SK-N-SH (cell line): Measurements from ENCODE around the gene SEMA3D. TPM values are rescaled to one million over a fixed set of nuclear protein-coding genes. Genes with fewer than 3 reads are reported as not detected.

Experiments used
- CTCF ChIA-PET: fragments of 300-600, 350-600 bp; formaldehyde crosslinking; extraction: SDS; loops from one replicate; lab custom pipeline; 2021; lab: Yijun Ruan, JAX
- POLR2A ChIA-PET: fragments of 350-600 bp; sonication (Branson Sonifier 250); formaldehyde crosslinking; extraction: SDS; loops from one replicate; lab custom pipeline; 2020; ENCODE audit warnings: antibody characterized with exemption, inconsistent platforms; lab: Yijun Ruan, JAX
- DNase-seq: peaks from one replicate; pipeline ENCODE4 v3.0.0; 2012
- H2AFZ ChIP-seq: fragments of 200-600 bp; sonication (generic); 2 replicates; pipeline ENCODE4 v1.8.1; 2016; ENCODE audit warnings: antibody characterized with exemption, mild to moderate bottlenecking, low read depth
- H3F3A ChIP-seq: fragments of 200-600 bp; sonication (generic); replicated peaks from 2 replicates; pipeline ENCODE3; 2016; ENCODE audit warnings: antibody characterized with exemption, mild to moderate bottlenecking; ENCODE audit not compliant: insufficient read depth
- H3K27ac ChIP-seq, 2 experiments: fragments of 200-500 bp in 1 of 2; fragments of 200-600 bp in 1 of 2; sonication (Bioruptor generic) in 1 of 2; sonication (generic), shearing (Covaris generic) in 1 of 2; 2 replicates each; pipeline versions ENCODE4 v1.5.1 to v1.6.1; 2014 to 2016; ENCODE audit warnings: low read depth in 2 of 2, inconsistent platforms in 1 of 2, low read length in 1 of 2, mild to moderate bottlenecking in 1 of 2, mixed read lengths in 1 of 2
- H3K27me3 ChIP-seq: fragments of 200-600 bp; sonication (generic), shearing (Covaris generic); 2 replicates; pipeline ENCODE4 v1.6.1; 2016; ENCODE audit warnings: mixed run types; ENCODE audit not compliant: insufficient read depth
- H3K36me3 ChIP-seq, 2 experiments: fragments of 200-500 bp in 1 of 2; fragments of 200-600 bp in 1 of 2; sonication (Bioruptor generic) in 1 of 2; sonication (generic) in 1 of 2; replicated peaks in 1 of 2; 2 replicates each; pipeline versions ENCODE3 to v1.5.1; 2014 to 2016; ENCODE audit warnings: low read length in 1 of 2, mild to moderate bottlenecking in 1 of 2; ENCODE audit not compliant: insufficient read depth in 2 of 2, control insufficient read depth in 1 of 2
- H3K4me1 ChIP-seq, 2 experiments: fragments of 200-500 bp in 1 of 2; fragments of 200-600 bp in 1 of 2; sonication (Bioruptor generic) in 1 of 2; sonication (generic), shearing (Covaris generic) in 1 of 2; 2 replicates each; pipeline versions ENCODE4 v1.5.1 to v1.6.1; 2014 to 2016; ENCODE audit warnings: low read depth in 1 of 2, low read length in 1 of 2, mixed run types in 1 of 2; ENCODE audit not compliant: insufficient read depth in 2 of 2, control insufficient read depth in 1 of 2
- H3K4me2 ChIP-seq: fragments of 200-600 bp; sonication (generic), shearing (Covaris generic); 2 replicates; pipeline ENCODE4 v1.6.1; 2017; ENCODE audit warnings: mixed run types
- H3K4me3 ChIP-seq, 2 experiments: fragments of 200-500 bp in 1 of 2; fragments of 200-600 bp in 1 of 2; sonication (Bioruptor generic) in 1 of 2; sonication (generic), shearing (Covaris generic) in 1 of 2; 2 replicates each; pipeline versions ENCODE4 v1.5.1 to v1.8.1; 2014 to 2016; ENCODE audit warnings: low read depth in 2 of 2, inconsistent platforms in 1 of 2, low read length in 1 of 2, mild to moderate bottlenecking in 1 of 2, mixed read lengths in 1 of 2, moderate library complexity in 1 of 2
- H3K79me2 ChIP-seq: fragments of 200-600 bp; sonication (generic); 2 replicates; pipeline ENCODE4 v1.8.1; 2017; ENCODE audit warnings: mild to moderate bottlenecking; ENCODE audit not compliant: insufficient read depth
- H3K9ac ChIP-seq: fragments of 200-600 bp; sonication (generic); 2 replicates; pipeline ENCODE4 v1.6.1; 2017; ENCODE audit warnings: mixed run types
- H3K9me2 ChIP-seq: fragments of 200-600 bp; sonication (generic); 2 replicates; pipeline ENCODE4 v1.6.1; 2017; ENCODE audit warnings: mixed run types
- H3K9me3 ChIP-seq: fragments of 200-600 bp; sonication (generic); 2 replicates; pipeline ENCODE4 v1.6.1; 2017; ENCODE audit warnings: mixed run types, mild to moderate bottlenecking, moderate library complexity
- H4K20me1 ChIP-seq: fragments of 200-600 bp; sonication (generic); 2 replicates; pipeline ENCODE4 v1.6.1; 2017; ENCODE audit warnings: mild to moderate bottlenecking, mixed run types; ENCODE audit not compliant: insufficient read depth
- EP300 ChIP-seq, 2 experiments: IDR thresholded peaks; 2 replicates each; pipeline versions ENCODE4 v1.4.0 to v1.6.1; 2012; ENCODE audit warnings: borderline replicate concordance in 1 of 2, low read depth in 1 of 2, low read length in 1 of 2
- FOSL2 ChIP-seq: IDR thresholded peaks from 2 replicates; pipeline ENCODE4 v1.4.0; 2012; ENCODE audit warnings: low read depth, mild to moderate bottlenecking, moderate library complexity, borderline replicate concordance
- FOXM1 ChIP-seq: IDR thresholded peaks from 2 replicates; pipeline ENCODE4 v1.4.0; 2012; ENCODE audit warnings: low read depth, mild to moderate bottlenecking
- GATA2 ChIP-seq: sonication (generic); formaldehyde crosslinking; IDR thresholded peaks from 2 replicates; pipeline ENCODE4 v1.5.0; 2020; ENCODE audit warnings: mild to moderate bottlenecking, missing genetic modification reagents
- JUND ChIP-seq: IDR thresholded peaks from 2 replicates; pipeline ENCODE4 v1.4.0; 2012
- NFIC ChIP-seq: IDR thresholded peaks from 2 replicates; pipeline ENCODE4 v1.4.0; 2012; ENCODE audit warnings: borderline replicate concordance
- POLR2AphosphoS5 ChIP-seq: IDR thresholded peaks from 2 replicates; pipeline ENCODE4 v1.6.1; 2012; ENCODE audit warnings: low read depth, low read length
- RCOR1 ChIP-seq: fragments of 150-350 bp; IDR thresholded peaks from 2 replicates; pipeline ENCODE4 v1.6.1; 2017; ENCODE audit warnings: antibody characterized with exemption, low read length
- RFX5 ChIP-seq: IDR thresholded peaks from 2 replicates; pipeline ENCODE4 v1.6.1; 2012; ENCODE audit warnings: mild to moderate bottlenecking, improper control_type of control experiment, low read length
- RXRA ChIP-seq: IDR thresholded peaks from 2 replicates; pipeline ENCODE4 v1.4.0; 2012; ENCODE audit warnings: low read depth, mild to moderate bottlenecking, borderline replicate concordance
- SMC3 ChIP-seq: IDR thresholded peaks from 2 replicates; pipeline ENCODE4 v1.6.1; 2012; ENCODE audit warnings: low read depth, low read length, improper control_type of control experiment
- TAF1 ChIP-seq: IDR thresholded peaks from 2 replicates; pipeline ENCODE4 v1.6.1; 2012; ENCODE audit warnings: low read depth, mild to moderate bottlenecking, low read length, moderate library complexity, borderline replicate concordance
- TCF12 ChIP-seq: IDR thresholded peaks from 2 replicates; pipeline ENCODE4 v1.4.0; 2012
- TEAD4 ChIP-seq: IDR thresholded peaks from 2 replicates; pipeline ENCODE4 v1.4.0; 2012; ENCODE audit warnings: mild to moderate bottlenecking, borderline replicate concordance; ENCODE audit not compliant: insufficient read depth
- YY1 ChIP-seq: IDR thresholded peaks from 2 replicates; pipeline ENCODE4 v1.4.0; 2012; ENCODE audit warnings: low read depth, mild to moderate bottlenecking
- WGBS: methylation state at CpG from one replicate; pipeline ENCODE4 v1.1.6; 2017; ENCODE audit warnings: low lambda C conversion rate; 5-methylcytosine and 5-hydroxymethylcytosine counted together
- polyA plus RNA-seq, 3 experiments: library from polyadenylated mRNA; depleted of rRNA; stranded (reverse); fragments of >200 nt; gene quantifications; 2 replicates each; pipeline ENCODE4 v1.2.3, GENCODE V29; 2012
- TF ChIP-seq, protein P1 (sequence below): IDR thresholded peaks from 2 replicates; pipeline ENCODE4; 2012
- TF ChIP-seq, protein P2 (sequence below): IDR thresholded peaks from 2 replicates; pipeline ENCODE4 v1.4.0; 2012; ENCODE audit warnings: low read depth, borderline replicate concordance

Gene SEMA3D
- polyA plus RNA-seq, 1 of the 3 experiments (the other 2 are of a cell fraction) = 30.1 TPM

DNA sequence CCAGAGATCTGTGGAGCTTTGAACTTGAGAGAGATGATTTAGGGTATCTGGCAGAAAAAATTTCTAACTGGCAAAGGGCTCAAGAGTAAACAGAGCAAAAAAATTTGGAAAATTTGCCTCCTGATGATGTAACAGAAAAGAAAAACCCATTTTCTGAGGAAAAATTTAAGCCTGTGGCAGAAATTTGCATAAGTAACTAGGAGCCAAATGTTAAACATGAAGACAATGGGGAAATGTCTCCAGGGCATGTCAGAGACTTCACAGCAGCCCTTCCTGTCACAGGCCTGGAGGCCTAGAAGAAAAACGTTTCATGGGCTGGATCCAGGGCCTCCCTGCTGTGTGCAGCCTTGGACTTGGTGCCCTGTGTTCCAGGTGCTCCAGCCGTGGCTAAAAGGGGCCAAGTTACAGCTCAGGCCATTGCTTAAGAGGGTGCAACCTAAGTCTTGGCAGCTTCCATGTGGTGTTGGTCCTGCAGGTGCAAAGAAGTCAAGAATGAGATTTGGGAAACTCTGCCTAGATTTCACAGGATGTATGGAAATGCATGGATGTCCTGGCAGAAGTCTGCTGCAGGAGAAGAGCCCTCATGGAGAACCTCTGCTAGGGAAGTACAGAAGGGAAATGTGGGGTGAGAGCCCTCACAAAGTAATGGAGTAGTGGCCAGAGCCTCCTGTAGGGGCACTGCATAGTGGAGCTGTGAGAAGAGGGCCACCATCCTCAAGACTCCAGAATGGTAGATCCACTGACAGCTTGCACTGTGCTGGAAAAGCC, 8.1 kb downstream of the SEMA3D start:
- no peaks in the 10 kb centered on the region for H3K9me2 ChIP-seq
- no peaks in the 10 kb centered on the region for H4K20me1 ChIP-seq
- H3K4me1 ChIP-seq = peaks cover 0 to 2% of the 10 kb centered on the region in 2 experiments; a peak in 1 of 4 replicates
- no peak overlapping the region for H3K4me3 ChIP-seq
- TF ChIP-seq FOXM1 (no peak), RXRA (no peak), TAF1 (no peak), GATA2 (CRISPR knock-in tag) (no peak), RFX5 (no peak), SMC3 (no peak)
- ChIA-PET POLR2A (no interaction called here), CTCF (interaction anchor here (0.7 to 1.2 kb wide), 2 partner anchors 138 to 376 kb away, joined by 3 read pairs; no protein-coding TSS in a partner anchor)
- DNase-seq = no peak
- 0 out of 2 replicates have a peak, but pooled peaks cover 3% of the 10 kb centered on the region for H3K79me2 ChIP-seq
- peaks cover 5% of the 10 kb centered on the region in 2 experiments for H3K36me3 ChIP-seq
- peaks cover 18% of the 10 kb centered on the region for H3F3A ChIP-seq
- no peaks in the 10 kb centered on the region; the same call in 1 of the 2 replicates for H3K9me3 ChIP-seq
- no peak overlapping the region for H3K4me2 ChIP-seq
- H3K9ac ChIP-seq = no peak overlapping the region
- no peak overlapping the region for H3K27ac ChIP-seq
- no peak overlapping the region for H2AFZ ChIP-seq
- no peaks in the 10 kb centered on the region for H3K27me3 ChIP-seq
- WGBS = 63% methylated on average over 2 of the region's 2 CpGs

DNA sequence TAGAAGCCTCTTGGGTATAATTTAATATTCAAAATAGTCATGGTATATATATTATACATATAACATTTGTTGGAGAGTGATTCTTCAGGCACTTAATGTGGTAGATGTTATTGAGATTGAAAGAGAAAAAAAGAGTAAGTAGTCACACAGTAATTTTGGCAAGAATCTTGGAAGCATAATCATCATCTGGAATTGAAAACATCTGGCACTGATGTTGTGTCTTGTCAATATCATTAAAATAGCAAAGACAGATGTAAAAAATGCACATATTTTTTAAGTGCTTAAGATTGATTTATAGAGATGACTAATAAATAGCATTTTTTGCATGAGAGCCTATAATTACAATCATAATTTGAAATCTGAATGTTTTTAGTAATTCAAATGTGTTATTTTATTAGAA, 9.5 kb downstream of the SEMA3D start:
- Histone ChIP-seq H3K4me1 (peaks cover 0 to 12% of the 10 kb centered on the region in 2 experiments; a peak in 2 of 4 replicates), H3K9me2 (no peaks in the 10 kb centered on the region), H3K36me3 (peaks cover 0 to 5% of the 10 kb centered on the region in 2 experiments), H3K9me3 (no peaks in the 10 kb centered on the region; the same call in 1 of the 2 replicates), H4K20me1 (no peaks in the 10 kb centered on the region), H2AFZ (no peak overlapping the region), H3K4me3 (no peak overlapping the region), H3K9ac (no peak overlapping the region), H3K4me2 (no peak overlapping the region), H3F3A (peaks cover 27% of the 10 kb centered on the region), H3K79me2 (no peaks in the 10 kb centered on the region), H3K27ac (no peak overlapping the region), H3K27me3 (no peaks in the 10 kb centered on the region)
- DNase-seq = no peak
- ChIA-PET POLR2A (no interaction called here), CTCF (interaction anchor here (0.6 kb wide), 1 partner anchor 10 kb away, joined by 4 read pairs; no protein-coding TSS in a partner anchor)
- TF ChIP-seq YY1 (no peak), TCF12 (peak; percentile 95), TEAD4 (peak; percentile 60; the same call in 1 of the 2 replicates), EP300 (IDR thresholded peaks at IDR 0.05; ENCODE audit: borderline replicate concordance in 1 of 2, low read depth in 1 of 2, low read length in 1 of 2) (peak in 1 of 2 experiments; percentile 83; a peak in 2 of 4 replicates), POLR2AphosphoS5 (0 out of 2 replicates have a peak, but pooled peaks have one; percentile 23), NFIC (peak; percentile 76), FOXM1 (0 out of 2 replicates have a peak, but pooled peaks have one; percentile 66), JUND (peak; percentile 73), RCOR1 (no peak), FOSL2 (peak; percentile 31; the same call in 1 of the 2 replicates)
- TF ChIP-seq, protein P1, sequence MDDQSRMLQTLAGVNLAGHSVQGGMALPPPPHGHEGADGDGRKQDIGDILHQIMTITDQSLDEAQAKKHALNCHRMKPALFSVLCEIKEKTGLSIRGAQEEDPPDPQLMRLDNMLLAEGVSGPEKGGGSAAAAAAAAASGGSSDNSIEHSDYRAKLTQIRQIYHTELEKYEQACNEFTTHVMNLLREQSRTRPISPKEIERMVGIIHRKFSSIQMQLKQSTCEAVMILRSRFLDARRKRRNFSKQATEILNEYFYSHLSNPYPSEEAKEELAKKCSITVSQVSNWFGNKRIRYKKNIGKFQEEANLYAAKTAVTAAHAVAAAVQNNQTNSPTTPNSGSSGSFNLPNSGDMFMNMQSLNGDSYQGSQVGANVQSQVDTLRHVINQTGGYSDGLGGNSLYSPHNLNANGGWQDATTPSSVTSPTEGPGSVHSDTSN = peak; percentile 89
- TF ChIP-seq, protein P2, sequence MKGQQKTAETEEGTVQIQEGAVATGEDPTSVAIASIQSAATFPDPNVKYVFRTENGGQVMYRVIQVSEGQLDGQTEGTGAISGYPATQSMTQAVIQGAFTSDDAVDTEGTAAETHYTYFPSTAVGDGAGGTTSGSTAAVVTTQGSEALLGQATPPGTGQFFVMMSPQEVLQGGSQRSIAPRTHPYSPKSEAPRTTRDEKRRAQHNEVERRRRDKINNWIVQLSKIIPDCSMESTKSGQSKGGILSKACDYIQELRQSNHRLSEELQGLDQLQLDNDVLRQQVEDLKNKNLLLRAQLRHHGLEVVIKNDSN = no peak
